ENCODE data around the gene KCNJ16.

DNA sequence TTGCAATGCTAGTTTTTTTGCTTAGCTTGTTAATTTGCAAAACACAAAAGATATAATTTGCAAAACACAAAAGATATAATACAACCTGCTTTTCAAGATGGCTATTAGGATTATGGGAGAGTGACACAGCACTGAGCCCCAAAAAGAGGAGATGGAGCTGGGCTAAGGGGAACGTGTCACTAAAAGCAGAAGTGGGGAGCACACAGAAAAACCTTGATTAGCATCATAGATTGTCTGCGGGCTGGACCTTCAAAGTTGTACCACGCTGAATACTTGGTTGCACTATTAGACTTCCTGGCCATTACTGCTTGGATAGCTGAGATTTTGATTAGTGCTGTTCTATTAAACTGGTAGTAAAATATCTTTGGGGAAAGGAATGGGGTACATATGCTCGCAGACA lies 36.2 kb downstream of the KCNJ16 start:
- TF ChIP-seq, protein P1, sequence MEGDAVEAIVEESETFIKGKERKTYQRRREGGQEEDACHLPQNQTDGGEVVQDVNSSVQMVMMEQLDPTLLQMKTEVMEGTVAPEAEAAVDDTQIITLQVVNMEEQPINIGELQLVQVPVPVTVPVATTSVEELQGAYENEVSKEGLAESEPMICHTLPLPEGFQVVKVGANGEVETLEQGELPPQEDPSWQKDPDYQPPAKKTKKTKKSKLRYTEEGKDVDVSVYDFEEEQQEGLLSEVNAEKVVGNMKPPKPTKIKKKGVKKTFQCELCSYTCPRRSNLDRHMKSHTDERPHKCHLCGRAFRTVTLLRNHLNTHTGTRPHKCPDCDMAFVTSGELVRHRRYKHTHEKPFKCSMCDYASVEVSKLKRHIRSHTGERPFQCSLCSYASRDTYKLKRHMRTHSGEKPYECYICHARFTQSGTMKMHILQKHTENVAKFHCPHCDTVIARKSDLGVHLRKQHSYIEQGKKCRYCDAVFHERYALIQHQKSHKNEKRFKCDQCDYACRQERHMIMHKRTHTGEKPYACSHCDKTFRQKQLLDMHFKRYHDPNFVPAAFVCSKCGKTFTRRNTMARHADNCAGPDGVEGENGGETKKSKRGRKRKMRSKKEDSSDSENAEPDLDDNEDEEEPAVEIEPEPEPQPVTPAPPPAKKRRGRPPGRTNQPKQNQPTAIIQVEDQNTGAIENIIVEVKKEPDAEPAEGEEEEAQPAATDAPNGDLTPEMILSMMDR (IDR thresholded peaks at IDR 0.05; ENCODE audit: low read depth, low read length), result no peak
- no peak for TF ChIP-seq EZH2phosphoT487 (IDR thresholded peaks at IDR 0.05; ENCODE audit: low read depth)

Data from OCI-LY3 (cell line).